Spleen (tissue), 13 donors: Measurements from ENCODE around the gene NCBP2L. TPM values are rescaled to one million over a fixed set of nuclear protein-coding genes. Genes with fewer than 3 reads are reported as not detected.

Experiments
- DNase-seq: peaks from one replicate; pipeline ENCODE4 v3.0.0-alpha.2; 2020
- H3K27ac ChIP-seq, 8 donors: fragments of 200-600 bp; sonication (generic) in 7 of 8; 1 replicate in 4 of 8; 2 replicates in 4 of 8; pipeline versions ENCODE4 v1.5.0 to v1.8.0; 2016 to 2021; ENCODE audit warnings: inconsistent platforms in 4 of 8, mild to moderate bottlenecking in 4 of 8, moderate library complexity in 1 of 8
- H3K27me3 ChIP-seq, 7 donors: fragments of 200-600 bp; sonication (generic) in 6 of 7; replicated peaks in 1 of 7; 1 replicate in 4 of 7; 2 replicates in 3 of 7; pipeline versions ENCODE4 v1.5.0 to v1.8.0; 2016 to 2021; ENCODE audit warnings: inconsistent platforms in 3 of 7, mild to moderate bottlenecking in 1 of 7
- H3K36me3 ChIP-seq, 6 donors: fragments of 200-600 bp; sonication (generic) in 5 of 6; 1 replicate in 4 of 6; 2 replicates in 2 of 6; pipeline versions ENCODE4 v1.5.0 to v1.8.0; 2016 to 2021; ENCODE audit warnings: inconsistent platforms in 2 of 6
- H3K4me1 ChIP-seq, 6 donors: fragments of 200-600 bp; sonication (generic) in 5 of 6; 1 replicate in 3 of 6; 2 replicates in 3 of 6; pipeline versions ENCODE4 v1.5.0 to v1.8.0; 2016 to 2021; ENCODE audit warnings: inconsistent platforms in 3 of 6
- H3K4me3 ChIP-seq, 8 donors: fragments of 200-600 bp; sonication (generic) in 7 of 8; 1 replicate in 4 of 8; 2 replicates in 4 of 8; pipeline versions ENCODE4 v1.5.0 to v1.8.0; 2016 to 2021; ENCODE audit warnings: inconsistent platforms in 4 of 8, mild to moderate bottlenecking in 4 of 8, moderate library complexity in 2 of 8
- H3K9me3 ChIP-seq, 8 donors: fragments of 200-600 bp; sonication (generic) in 7 of 8; 1 replicate in 4 of 8; 2 replicates in 4 of 8; pipeline versions ENCODE4 v1.5.0 to v1.8.0; 2016 to 2021; ENCODE audit warnings: inconsistent platforms in 4 of 8
- CTCF ChIP-seq, 11 experiments: fragments of 200-600 bp in 7 of 11; fragments of 450-650 bp in 4 of 11; sonication (generic) in 4 of 11; IDR thresholded peaks in 8 of 11; conservative IDR thresholded peaks in 3 of 11; 1 replicate in 7 of 11; 2 replicates in 4 of 11; pipeline versions ENCODE4 v1.4.0 to v1.8.0; 2016 to 2021; ENCODE audit warnings: antibody characterized with exemption in 11 of 11, inconsistent platforms in 4 of 11, mild to moderate bottlenecking in 1 of 11
- POLR2A ChIP-seq, 3 donors: fragments of 450-650 bp; IDR thresholded peaks; one replicate each; pipeline ENCODE4 v1.5.1; 2017; ENCODE audit warnings: antibody characterized with exemption in 3 of 3, mild to moderate bottlenecking in 1 of 3
- POLR2AphosphoS5 ChIP-seq, 3 donors: sonication (generic); formaldehyde crosslinking; IDR thresholded peaks; one replicate each; pipeline ENCODE4 v1.5.1; 2017; ENCODE audit warnings: antibody characterized with exemption in 3 of 3
- WGBS, 5 donors: extraction: QIAGEN DNeasy Blood & Tissue Kit in 3 of 5; methylation state at CpG; one replicate each; pipeline versions ENCODE4 v1.1.5 to v1.1.7; 2013 to 2018; 5-methylcytosine and 5-hydroxymethylcytosine counted together
- intact Hi-C: fragments of 100-400 bp; cut with DNase I; formaldehyde crosslinking; loops from one replicate; pipeline ENCODE4 v1.15.0; 2023; ENCODE audit warnings: low total_unique reads
- long read RNA-seq, 2 donors: transcript quantifications; one replicate each; lab custom pipeline, GENCODE V29; 2026
- polyA plus RNA-seq, 3 donors: library from polyadenylated mRNA; stranded (reverse); fragments of 200-250 nt; gene quantifications; one replicate each; pipeline ENCODE4 v1.2.1, GENCODE V29; 2013
- total RNA-seq, 7 donors: library from RNA; depleted of rRNA in 3 of 7; stranded (reverse); fragments of >200 nt in 3 of 7; fragmentation: NEBNext Ultra II Directional in 4 of 7; extraction: Animal tissue kit (Norgen Biotek cat#: 25700) in 4 of 7; gene quantifications; one replicate each; pipeline versions ENCODE4 v1.1.0 to v1.2.1, GENCODE V29; 2016 to 2021
- donor health status: healthy with polysubstance abuse.
- donor health status: DM: no; HTN: no; CAD: no; lungs with moderate emphysema.
- donor health status: DM: no; HTN: no; CAD: no.
- donor health status: Bipolar disorder and iron deficiency.
- donor health status: healthy.
- donor health status: DM: no; HTN: no; CAD: no.
- donor health status: DM: yes; HTN: yes; CAD: no.

NCBP2L gene
- total RNA-seq (not detected), polyA plus RNA-seq (under 1 TPM in 2 of 3 donors, not detected in 1; 0.03 to 0.06 TPM)
- long read RNA-seq, donor 1, result 0 reads
- long read RNA-seq, donor 2, result 0 reads

DNA sequence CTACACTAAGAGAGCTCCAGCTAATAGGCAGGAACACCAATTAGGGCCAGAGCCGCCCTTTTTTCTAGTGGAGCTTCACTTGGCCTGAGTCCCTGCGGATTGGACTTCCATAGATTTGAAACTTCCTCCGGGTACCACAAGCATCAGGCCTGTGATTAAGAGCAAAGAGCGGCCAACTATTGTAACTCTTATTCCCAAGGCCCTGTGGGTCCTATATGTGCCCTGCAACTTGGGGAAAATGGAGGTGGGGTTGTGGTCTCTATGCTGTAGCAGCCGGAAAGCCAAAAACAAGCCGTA, at the start of gene NCBP2L:
TSS of gene NCBP2L (plus strand) at position 198 of the 297 bp plus-strand sequence. CDS start 16,488 bp downstream, outside the sequence.
- 53 to 75% (median 64%) methylated on average over 6 of the region's 6 CpGs for WGBS, 5 donors
- peak within 1 kb of the TSS in 6 of 8 donors; percentile 11 to 72 (median 44) for H3K4me3 ChIP-seq

GRCh38 chrX:107728371-107729099, 49.0 kb upstream of the NCBP2L start:
- H3K4me3 ChIP-seq, result no peak overlapping the region
- TF ChIP-seq POLR2AphosphoS5 (IDR thresholded peaks at IDR 0.05), result no peak
- TF ChIP-seq CTCF (IDR thresholded peaks at IDR 0.05 in 8 of 11, conservative IDR thresholded peaks at IDR 0.05 in 3 of 11), result no peak
- TF ChIP-seq POLR2A (IDR thresholded peaks at IDR 0.05), result no peak
- WGBS, 5 donors, result 78 to 95% (median 91%) methylated on average over 4 of the region's 4 CpGs
- peaks cover 0 to 22% (median 7%) of the 10 kb centered on the region in 6 donors for H3K4me1 ChIP-seq
- no peaks in the 10 kb centered on the region for H3K9me3 ChIP-seq
- H3K36me3 ChIP-seq, result no peaks in the 10 kb centered on the region
- peak; percentile 16 for DNase-seq
- intact Hi-C loops, result loop anchor here (10.0 kb wide), 1 partner anchor 54 kb away; no protein-coding TSS in a partner anchor
- peak overlapping the region in 1 of 8 donors; percentile 21 for H3K27ac ChIP-seq
- H3K27me3 ChIP-seq, result no peaks in the 10 kb centered on the region

More for the DNA sequence above, at the start of gene NCBP2L:
- H3K9me3 ChIP-seq, result no peaks in the 10 kb centered on the region
- TF ChIP-seq CTCF (IDR thresholded peaks at IDR 0.05 in 8 of 11, conservative IDR thresholded peaks at IDR 0.05 in 3 of 11) (peak in 3 of 11 experiments; percentile 1 to 23 (median 18)), POLR2AphosphoS5 (IDR thresholded peaks at IDR 0.05) (no peak)
- intact Hi-C loops, result loop anchor here (5.0 kb wide), 1 partner anchor 120 kb away; no protein-coding TSS in a partner anchor
- H3K27ac ChIP-seq, result peak within 1 kb of the TSS in 5 of 8 donors; percentile 49 to 82 (median 77)
- no peak for DNase-seq
- H3K4me1 ChIP-seq, result peaks cover 0 to 30% (median 9%) of the 10 kb centered on the region in 6 donors
- H3K36me3 ChIP-seq, result no peaks in the 10 kb centered on the region
- H3K27me3 ChIP-seq, result peaks cover 0 to 32% (median 17%) of the 10 kb centered on the region in 7 donors

DNA sequence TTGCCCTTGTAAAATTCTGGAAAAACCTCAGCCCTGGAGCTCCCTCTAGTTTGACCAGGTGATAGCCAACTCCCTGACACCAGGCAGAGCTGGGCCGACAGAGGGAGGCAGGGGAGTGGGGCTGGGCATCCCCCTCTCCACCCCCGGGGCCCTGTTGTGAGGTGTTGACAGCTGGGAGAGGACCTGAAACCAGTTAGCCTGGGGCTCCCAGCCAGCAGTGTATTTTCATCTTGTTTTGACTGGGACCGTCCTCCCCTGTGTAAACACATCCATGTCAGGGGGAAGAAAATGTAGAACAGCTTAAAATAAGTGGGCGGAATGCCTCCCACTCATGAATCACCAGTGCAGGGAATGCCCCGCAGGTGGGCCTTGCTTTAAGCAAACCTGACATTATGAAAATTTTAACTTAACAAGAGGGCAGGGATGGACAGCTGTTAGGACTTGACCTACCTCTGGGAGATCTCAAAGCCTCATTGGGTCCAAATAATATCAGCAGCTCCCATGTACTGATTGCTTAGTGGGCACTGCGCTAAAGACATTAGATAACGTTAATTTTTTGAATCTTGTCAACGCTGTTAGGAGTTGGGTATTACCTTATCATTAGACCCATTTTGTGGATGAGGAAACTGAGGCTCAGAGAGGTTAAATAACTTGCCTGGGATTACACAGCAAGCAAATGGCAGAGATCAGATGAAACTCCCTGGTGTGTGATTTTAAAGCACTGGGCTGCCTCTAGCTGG, 47.8 kb upstream of the NCBP2L start:
- Histone ChIP-seq H3K4me3 (no peak overlapping the region), H3K9me3 (no peaks in the 10 kb centered on the region), H3K36me3 (no peaks in the 10 kb centered on the region), H3K4me1 (peaks cover 0 to 22% (median 7%) of the 10 kb centered on the region in 6 donors), H3K27me3 (no peaks in the 10 kb centered on the region), H3K27ac (peak overlapping the region in 1 of 8 donors; percentile 21)
- peak; percentile 63 for DNase-seq
- WGBS, 5 donors, result 75 to 86% (median 83%) methylated on average over 7 to 8 of the region's 8 CpGs
- intact Hi-C loops, result loop anchor here (10.0 kb wide), 1 partner anchor 55 kb away; no protein-coding TSS in a partner anchor
- no peak for TF ChIP-seq CTCF (IDR thresholded peaks at IDR 0.05 in 8 of 11, conservative IDR thresholded peaks at IDR 0.05 in 3 of 11)
- TF ChIP-seq POLR2A (IDR thresholded peaks at IDR 0.05), result no peak
- TF ChIP-seq POLR2AphosphoS5 (IDR thresholded peaks at IDR 0.05), result no peak

DNA sequence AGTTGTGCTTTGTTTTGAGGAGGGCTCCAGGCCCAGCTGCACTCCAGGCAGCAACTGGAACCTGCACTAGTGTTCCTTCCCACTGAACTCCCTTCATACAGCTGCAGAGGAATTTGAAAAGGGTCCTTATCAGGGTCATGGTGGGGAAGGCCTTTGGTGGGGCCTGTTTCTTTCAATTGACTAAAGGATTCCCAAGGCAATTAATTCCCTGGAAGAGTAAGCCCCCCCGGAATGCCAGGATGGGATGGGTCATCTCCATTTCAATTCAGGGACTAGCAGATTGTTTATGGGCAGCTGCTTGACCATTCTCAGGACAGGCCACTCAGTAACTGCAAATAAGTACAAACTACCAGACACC, 47.3 kb upstream of the NCBP2L start:
- TF ChIP-seq POLR2AphosphoS5 (IDR thresholded peaks at IDR 0.05) (no peak), CTCF (IDR thresholded peaks at IDR 0.05 in 8 of 11, conservative IDR thresholded peaks at IDR 0.05 in 3 of 11) (no peak), POLR2A (IDR thresholded peaks at IDR 0.05) (no peak)
- intact Hi-C loops, result no loop called here
- H3K27ac ChIP-seq, result no peak overlapping the region
- DNase-seq, result peak; percentile 6
- no peaks in the 10 kb centered on the region for H3K9me3 ChIP-seq
- H3K4me3 ChIP-seq, result no peak overlapping the region
- 54 to 77% (median 60%) methylated on average over 1 of the region's 1 CpG; no CpG with 5 or more reads in 1 of the 5 donors for WGBS, 5 donors
- no peaks in the 10 kb centered on the region for H3K27me3 ChIP-seq
- peaks cover 0 to 22% (median 7%) of the 10 kb centered on the region in 6 donors for H3K4me1 ChIP-seq
- H3K36me3 ChIP-seq, result no peaks in the 10 kb centered on the region
